Hepatocyte (in vitro differentiated cells): ENCODE data around the gene KRT35. TPM values are rescaled to one million over a fixed set of nuclear protein-coding genes. Genes with fewer than 3 reads are reported as not detected.

Experiments used
- DNase-seq: peaks from one replicate; pipeline ENCODE4 v3.0.0-alpha.2; 2016; ENCODE audit warnings: low spot score
- H2AFZ ChIP-seq: fragments of 200-600 bp; sonication (generic); 2 replicates; pipeline ENCODE4 v1.6.0; 2016; ENCODE audit warnings: antibody characterized with exemption, mild to moderate bottlenecking
- H3K27ac ChIP-seq: fragments of 200-600 bp; sonication (generic); 2 replicates; pipeline ENCODE4 v1.5.1; 2016; ENCODE audit warnings: mild to moderate bottlenecking
- H3K27me3 ChIP-seq: fragments of 200-600 bp; sonication (generic); 2 replicates; pipeline ENCODE4 v1.6.1; 2016
- H3K36me3 ChIP-seq: fragments of 200-600 bp; sonication (generic); replicated peaks from 2 replicates; pipeline ENCODE4 v1.5.1; 2016; ENCODE audit warnings: low read depth; ENCODE audit not compliant: insufficient read depth
- H3K4me1 ChIP-seq: fragments of 200-600 bp; sonication (generic); 2 replicates; pipeline ENCODE4 v1.5.1; 2016; ENCODE audit warnings: mild to moderate bottlenecking, moderate library complexity; ENCODE audit not compliant: insufficient read depth
- H3K4me2 ChIP-seq: fragments of 200-600 bp; sonication (generic); 2 replicates; pipeline ENCODE4 v1.6.0; 2016
- H3K4me3 ChIP-seq: fragments of 200-600 bp; sonication (generic); 2 replicates; pipeline ENCODE4 v1.5.1; 2016; ENCODE audit warnings: mild to moderate bottlenecking
- H3K79me2 ChIP-seq: fragments of 200-600 bp; sonication (generic); 2 replicates; pipeline ENCODE4 v1.6.0; 2017; ENCODE audit warnings: mild to moderate bottlenecking
- H3K9me2 ChIP-seq: fragments of 200-600 bp; sonication (generic); replicated peaks from 2 replicates; pipeline ENCODE4 v1.6.0; 2017; ENCODE audit warnings: mild to moderate bottlenecking; ENCODE audit not compliant: insufficient read depth
- H3K9me3 ChIP-seq: fragments of 200-600 bp; sonication (generic); 2 replicates; pipeline ENCODE4 v1.5.1; 2016; ENCODE audit warnings: low read depth, mild to moderate bottlenecking
- H4K20me1 ChIP-seq: fragments of 200-600 bp; sonication (generic); 2 replicates; pipeline ENCODE4 v1.6.0; 2016; ENCODE audit warnings: mild to moderate bottlenecking; ENCODE audit not compliant: insufficient read depth, poor library complexity, severe bottlenecking
- EZH2 ChIP-seq: fragments of 200-600 bp; sonication (generic); IDR thresholded peaks from 2 replicates; pipeline ENCODE4 v1.6.1; 2016; ENCODE audit warnings: antibody characterized with exemption, mild to moderate bottlenecking, borderline replicate concordance
- EZH2phosphoT487 ChIP-seq: fragments of 200-600 bp; sonication (generic); IDR thresholded peaks from one replicate; pipeline ENCODE4 v1.6.1; 2018; ENCODE audit warnings: antibody characterized with exemption, mild to moderate bottlenecking, low read depth, moderate library complexity; ENCODE audit not compliant: unreplicated experiment, severe bottlenecking
- WGBS: methylation state at CpG from one replicate; pipeline ENCODE4 v1.1.6; 2016; ENCODE audit warnings: low lambda C conversion rate; ENCODE audit errors: missing lambda C conversion rate; 5-methylcytosine and 5-hydroxymethylcytosine counted together
- polyA plus RNA-seq: library from polyadenylated mRNA; unstranded; fragments of >200 nt; fragmentation: Nextera tagmentation; extraction: Ambion mirVana; gene quantifications from 2 replicates; pipeline ENCODE4 v1.2.1, GENCODE V29; 2016
- total RNA-seq: library from RNA; depleted of rRNA; stranded (reverse); fragments of >200 nt; gene quantifications from 2 replicates; pipeline ENCODE4 v1.2.3, GENCODE V29; 2014
- TF ChIP-seq, protein P1 (sequence below): fragments of 200-600 bp; sonication (generic); IDR thresholded peaks from 2 replicates; pipeline ENCODE4 v1.5.1; 2016; ENCODE audit warnings: antibody characterized with exemption, mild to moderate bottlenecking; ENCODE audit not compliant: poor library complexity

KRT35 gene
- total and polyA plus RNA-seq, 2 experiments from 2014 or later = not detected

DNA sequence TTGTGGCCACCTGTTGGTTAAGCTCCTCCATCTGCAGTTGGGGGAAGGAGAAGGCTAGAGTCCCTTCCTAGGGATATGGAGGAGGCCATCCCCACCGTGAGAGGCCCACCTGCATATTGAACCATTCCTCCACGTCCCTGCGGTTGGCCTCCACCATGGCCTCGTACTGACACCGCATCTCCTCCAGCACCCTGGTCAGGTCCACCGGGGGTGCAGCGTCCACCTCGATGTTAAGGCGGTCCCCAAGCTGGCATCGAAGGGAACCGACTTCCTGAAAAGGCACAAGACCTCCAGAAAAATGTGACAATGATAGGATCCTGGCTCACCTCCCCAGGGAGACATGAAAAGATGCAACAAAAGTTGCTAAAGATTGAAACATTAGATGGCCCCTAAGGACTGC lies 16.8 kb downstream of the KRT35 start:
- no peak for DNase-seq
- Histone ChIP-seq H3K4me2 (no peak overlapping the region), H3K27me3 (no peaks in the 10 kb centered on the region), H3K9me2 (no peaks in the 10 kb centered on the region), H2AFZ (no peak overlapping the region), H3K36me3 (no peaks in the 10 kb centered on the region), H3K79me2 (no peaks in the 10 kb centered on the region), H3K4me1 (no peaks in the 10 kb centered on the region), H3K9me3 (no peaks in the 10 kb centered on the region), H3K27ac (no peak overlapping the region), H4K20me1 (no peaks in the 10 kb centered on the region), H3K4me3 (no peak overlapping the region)
- 94% methylated on average over 11 of the region's 11 CpGs for WGBS
- no peak for TF ChIP-seq EZH2
- TF ChIP-seq, protein P1, sequence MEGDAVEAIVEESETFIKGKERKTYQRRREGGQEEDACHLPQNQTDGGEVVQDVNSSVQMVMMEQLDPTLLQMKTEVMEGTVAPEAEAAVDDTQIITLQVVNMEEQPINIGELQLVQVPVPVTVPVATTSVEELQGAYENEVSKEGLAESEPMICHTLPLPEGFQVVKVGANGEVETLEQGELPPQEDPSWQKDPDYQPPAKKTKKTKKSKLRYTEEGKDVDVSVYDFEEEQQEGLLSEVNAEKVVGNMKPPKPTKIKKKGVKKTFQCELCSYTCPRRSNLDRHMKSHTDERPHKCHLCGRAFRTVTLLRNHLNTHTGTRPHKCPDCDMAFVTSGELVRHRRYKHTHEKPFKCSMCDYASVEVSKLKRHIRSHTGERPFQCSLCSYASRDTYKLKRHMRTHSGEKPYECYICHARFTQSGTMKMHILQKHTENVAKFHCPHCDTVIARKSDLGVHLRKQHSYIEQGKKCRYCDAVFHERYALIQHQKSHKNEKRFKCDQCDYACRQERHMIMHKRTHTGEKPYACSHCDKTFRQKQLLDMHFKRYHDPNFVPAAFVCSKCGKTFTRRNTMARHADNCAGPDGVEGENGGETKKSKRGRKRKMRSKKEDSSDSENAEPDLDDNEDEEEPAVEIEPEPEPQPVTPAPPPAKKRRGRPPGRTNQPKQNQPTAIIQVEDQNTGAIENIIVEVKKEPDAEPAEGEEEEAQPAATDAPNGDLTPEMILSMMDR = no peak

DNA sequence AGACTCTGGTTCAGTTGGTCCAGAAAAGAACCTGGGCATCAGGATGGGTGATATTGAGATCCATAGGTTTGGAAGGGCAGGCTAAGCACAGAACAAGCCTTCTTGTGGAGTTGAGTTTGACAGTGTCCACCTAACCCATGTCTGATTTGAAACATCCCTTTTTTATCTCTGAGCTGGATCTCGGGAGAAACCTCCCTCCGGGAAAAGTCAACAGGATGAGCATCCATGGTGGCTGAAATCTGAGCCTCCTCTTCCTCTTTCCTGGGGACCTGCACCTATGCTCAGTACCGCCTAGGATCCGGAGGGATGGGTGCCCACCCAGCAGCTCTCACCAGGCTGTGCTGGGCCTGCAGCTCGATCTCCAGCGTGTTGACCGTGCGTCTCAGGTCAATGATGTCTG lies 17.2 kb downstream of the KRT35 start:
- Histone ChIP-seq H4K20me1 (no peaks in the 10 kb centered on the region), H3K4me1 (no peaks in the 10 kb centered on the region), H3K9me2 (no peaks in the 10 kb centered on the region), H3K79me2 (no peaks in the 10 kb centered on the region), H3K27ac (no peak overlapping the region), H3K4me3 (no peak overlapping the region), H3K4me2 (no peak overlapping the region), H2AFZ (no peak overlapping the region), H3K27me3 (no peaks in the 10 kb centered on the region), H3K36me3 (no peaks in the 10 kb centered on the region), H3K9me3 (no peaks in the 10 kb centered on the region)
- DNase-seq = no peak
- WGBS = 91% methylated on average over 8 of the region's 8 CpGs
- TF ChIP-seq EZH2phosphoT487 (no peak), EZH2 (no peak)
- TF ChIP-seq, protein P1 = no peak

DNA sequence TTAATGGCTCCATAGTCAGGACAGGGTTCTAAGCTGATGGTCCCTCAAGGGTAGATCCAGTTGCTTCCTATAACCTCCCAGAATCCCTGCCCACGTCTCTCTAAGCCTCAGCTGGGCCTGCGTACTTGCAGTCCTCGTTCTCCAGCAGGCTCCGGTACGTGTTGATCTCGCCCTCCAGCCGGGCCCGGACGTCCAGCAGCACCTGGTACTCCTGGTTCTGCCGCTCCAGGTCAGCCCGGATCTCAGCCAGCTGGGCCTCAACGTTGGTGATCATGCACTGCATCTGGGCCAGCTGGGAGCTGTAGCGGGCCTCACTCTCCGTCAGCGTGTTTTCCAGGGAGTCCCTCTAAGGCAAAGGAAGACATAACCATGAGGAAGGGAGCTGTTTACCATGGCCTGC lies 18.2 kb downstream of the KRT35 start:
- 82% methylated on average over 15 of the region's 15 CpGs for WGBS
- Histone ChIP-seq H3K4me3 (no peak overlapping the region), H3K4me2 (no peak overlapping the region), H3K9me3 (no peaks in the 10 kb centered on the region), H4K20me1 (no peaks in the 10 kb centered on the region), H3K4me1 (no peaks in the 10 kb centered on the region), H3K9me2 (no peaks in the 10 kb centered on the region), H3K79me2 (no peaks in the 10 kb centered on the region), H3K27ac (no peak overlapping the region), H2AFZ (no peak overlapping the region), H3K36me3 (no peaks in the 10 kb centered on the region), H3K27me3 (no peaks in the 10 kb centered on the region)
- TF ChIP-seq, protein P1 = no peak
- DNase-seq = no peak

DNA sequence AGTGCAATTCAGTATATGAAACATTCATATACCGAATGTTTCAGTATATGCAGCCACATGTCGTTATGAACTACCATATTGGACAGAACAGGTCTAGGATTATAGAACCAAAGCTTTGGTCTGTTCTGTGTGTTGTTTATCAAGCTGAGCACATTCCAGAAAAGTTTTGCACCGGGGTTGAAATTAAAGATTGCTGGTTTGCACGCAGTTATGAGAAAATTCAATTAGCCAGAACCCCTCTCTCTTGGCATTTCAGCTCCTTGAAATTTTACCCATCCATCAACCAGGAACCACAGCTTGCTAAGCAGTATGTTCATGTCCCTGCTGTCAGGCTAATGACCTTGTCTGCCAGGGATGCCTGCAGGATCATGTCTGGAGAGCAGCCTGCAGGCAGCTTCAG lies 23.3 kb downstream of the KRT35 start:
- H3K27ac ChIP-seq = no peak overlapping the region
- no peaks in the 10 kb centered on the region for H3K9me2 ChIP-seq
- no peaks in the 10 kb centered on the region for H3K36me3 ChIP-seq
- H2AFZ ChIP-seq = no peak overlapping the region
- no peaks in the 10 kb centered on the region for H3K27me3 ChIP-seq
- H3K4me2 ChIP-seq = no peak overlapping the region
- no peaks in the 10 kb centered on the region for H3K79me2 ChIP-seq
- no peaks in the 10 kb centered on the region for H3K9me3 ChIP-seq
- H4K20me1 ChIP-seq = no peaks in the 10 kb centered on the region
- no peak overlapping the region for H3K4me3 ChIP-seq
- WGBS = 87% methylated on average over 4 of the region's 4 CpGs
- no peaks in the 10 kb centered on the region for H3K4me1 ChIP-seq
- TF ChIP-seq, protein P1 = no peak
- no peak for TF ChIP-seq EZH2
- no peak for TF ChIP-seq EZH2phosphoT487
- no peak for DNase-seq
